Central memory CD4-positive, alpha-beta T cell (primary cell): ENCODE measurements around the gene PTPRJ.

Source experiments
- DNase-seq: peaks from one replicate; pipeline ENCODE4 v3.0.0; 2022

PTPRJ gene

DNA sequence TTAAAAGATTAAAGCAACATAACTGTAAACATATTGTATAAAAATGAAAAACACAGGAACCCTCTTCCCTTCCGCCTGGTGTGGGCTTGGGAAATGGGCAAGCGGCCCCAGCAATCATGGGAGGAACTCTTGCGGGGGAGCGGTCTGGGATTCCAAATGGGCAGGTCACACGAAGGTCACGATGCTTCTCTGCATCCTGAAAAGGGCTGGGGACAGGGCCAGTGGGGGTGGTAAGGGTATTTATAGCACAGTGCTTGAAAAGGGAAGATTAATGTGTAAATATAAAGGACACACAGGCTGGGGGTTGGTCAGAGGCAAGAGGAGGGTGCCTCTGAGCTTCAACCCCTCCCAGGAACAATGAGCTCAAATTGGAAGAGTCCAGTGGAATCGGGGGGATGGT, 189.4 kb downstream of the PTPRJ start:
- DNase-seq: no peak

DNA sequence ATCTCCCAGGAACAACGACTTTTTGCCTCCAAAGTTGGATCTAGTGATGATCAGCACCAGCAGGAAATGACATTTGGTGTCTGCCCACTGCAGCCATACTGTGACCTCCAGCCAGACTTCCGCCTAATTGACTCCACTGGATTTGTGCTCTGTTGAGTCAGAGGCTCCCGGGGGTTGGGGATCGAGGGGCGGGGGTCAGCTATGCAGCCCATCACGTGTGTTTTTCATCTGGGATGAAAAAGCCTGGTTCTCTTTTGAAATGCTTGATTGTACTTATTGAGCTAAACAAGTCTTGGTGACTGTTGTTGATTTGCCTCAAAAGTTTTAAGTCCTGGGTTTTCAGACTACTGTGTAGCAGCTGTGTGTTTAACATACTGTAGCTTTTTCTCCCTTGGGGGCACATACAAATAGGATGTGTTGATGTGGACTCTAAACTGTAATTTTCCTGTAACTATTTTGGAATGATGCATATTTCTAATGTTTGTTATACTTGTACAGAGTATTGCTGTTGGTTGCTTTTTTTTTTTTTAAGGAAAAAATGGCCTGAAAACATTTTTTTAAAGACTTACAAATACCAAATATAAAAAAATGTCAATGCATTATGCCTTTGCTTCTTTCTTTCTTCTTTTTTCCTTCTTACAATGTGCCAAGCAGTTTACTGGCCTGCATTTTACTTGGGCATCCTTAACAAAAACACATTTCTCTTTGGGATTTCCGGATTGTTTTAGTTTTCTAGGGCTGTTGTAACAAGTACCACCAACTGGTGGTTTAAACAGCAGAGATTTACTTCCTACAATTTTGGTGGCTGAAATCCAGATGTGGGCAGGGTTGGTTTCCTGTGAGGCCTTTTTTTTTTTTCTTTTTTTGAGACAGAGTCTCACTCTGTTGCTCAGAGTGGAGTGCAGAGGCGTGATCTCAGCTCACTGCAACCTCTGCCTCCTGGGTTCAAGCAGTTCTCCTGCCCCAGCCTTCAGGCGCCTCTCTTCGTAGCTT, 190.2 kb downstream of the PTPRJ start:
- DNase-seq: no peak

DNA sequence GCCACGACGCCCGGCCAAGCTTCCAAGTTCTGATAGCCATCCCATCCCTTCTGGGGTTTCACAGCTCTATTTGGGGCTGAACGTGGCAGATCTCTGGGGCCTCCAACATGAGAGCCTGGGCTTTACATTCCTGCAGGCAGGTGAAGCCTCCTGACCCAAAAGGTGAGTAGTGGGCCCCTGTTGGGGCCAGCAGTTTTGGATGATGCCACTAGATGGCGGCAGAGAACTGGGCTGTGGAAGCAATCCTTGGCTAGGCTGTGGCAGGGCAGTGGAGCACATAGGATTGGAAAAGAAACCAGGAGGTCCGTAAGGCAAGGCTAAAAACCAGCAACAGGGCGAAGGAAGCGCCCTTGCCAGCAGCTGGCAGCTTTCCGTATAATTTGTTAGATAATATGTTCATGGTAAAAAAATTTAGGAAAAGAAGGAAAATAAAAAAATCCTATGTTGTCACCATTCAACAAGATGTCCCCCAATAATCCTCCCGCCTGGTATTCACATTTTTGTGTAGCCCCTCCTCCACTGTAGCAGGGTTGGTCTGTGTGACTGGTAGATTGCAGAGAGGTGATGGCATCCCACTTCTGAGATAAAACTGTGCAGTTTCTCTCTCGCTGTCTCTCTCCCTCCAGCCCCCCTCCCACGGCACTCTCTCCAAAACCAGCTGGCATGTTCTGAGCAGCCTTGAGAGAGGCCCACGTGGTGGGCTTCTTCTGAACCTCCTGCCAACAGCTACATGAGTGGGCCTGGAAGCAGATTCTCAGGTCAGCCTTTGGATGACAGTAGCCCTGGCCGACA, 192.7 kb downstream of the PTPRJ start:
- peak; percentile 27 for DNase-seq

DNA sequence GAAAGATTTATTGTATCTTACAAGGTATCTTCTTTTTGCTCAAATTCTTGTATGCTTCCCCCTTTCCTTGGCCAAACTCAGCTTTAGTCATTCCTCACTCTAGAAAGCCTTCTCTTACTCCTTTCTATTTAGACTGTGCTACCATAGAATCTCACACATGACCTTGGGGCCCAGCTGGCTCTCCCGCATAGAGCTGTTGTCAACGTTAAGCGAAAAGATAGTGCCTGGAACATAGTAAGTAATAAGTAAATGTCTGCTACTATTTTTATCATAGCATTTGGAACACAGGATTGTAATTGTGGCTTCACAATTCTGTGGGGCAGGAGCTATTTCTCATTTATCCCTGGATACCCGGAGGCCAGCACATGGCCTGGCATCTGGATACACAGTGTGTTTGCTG, 197.3 kb downstream of the PTPRJ start:
- no peak for DNase-seq

DNA sequence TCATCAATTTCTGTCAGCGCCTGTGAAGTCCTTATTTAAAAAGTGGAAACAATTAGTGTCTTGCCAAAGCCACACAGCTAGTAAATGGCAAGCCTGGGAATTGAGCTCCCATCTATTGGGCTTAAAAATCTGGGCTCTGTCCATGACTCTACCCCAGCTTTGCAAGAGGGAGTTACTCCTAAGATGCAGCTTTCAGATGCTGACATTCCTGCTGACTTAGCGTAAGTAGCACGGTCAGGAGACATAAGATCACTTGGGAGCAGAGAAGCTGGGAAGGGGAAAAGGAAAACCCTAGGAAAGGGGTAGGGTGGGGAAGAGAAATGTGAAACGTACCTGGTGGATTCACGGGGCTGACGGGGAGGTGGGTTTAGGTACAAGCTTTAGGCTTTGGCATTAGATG, 200.3 kb downstream of the PTPRJ start:
- DNase-seq: no peak

DNA sequence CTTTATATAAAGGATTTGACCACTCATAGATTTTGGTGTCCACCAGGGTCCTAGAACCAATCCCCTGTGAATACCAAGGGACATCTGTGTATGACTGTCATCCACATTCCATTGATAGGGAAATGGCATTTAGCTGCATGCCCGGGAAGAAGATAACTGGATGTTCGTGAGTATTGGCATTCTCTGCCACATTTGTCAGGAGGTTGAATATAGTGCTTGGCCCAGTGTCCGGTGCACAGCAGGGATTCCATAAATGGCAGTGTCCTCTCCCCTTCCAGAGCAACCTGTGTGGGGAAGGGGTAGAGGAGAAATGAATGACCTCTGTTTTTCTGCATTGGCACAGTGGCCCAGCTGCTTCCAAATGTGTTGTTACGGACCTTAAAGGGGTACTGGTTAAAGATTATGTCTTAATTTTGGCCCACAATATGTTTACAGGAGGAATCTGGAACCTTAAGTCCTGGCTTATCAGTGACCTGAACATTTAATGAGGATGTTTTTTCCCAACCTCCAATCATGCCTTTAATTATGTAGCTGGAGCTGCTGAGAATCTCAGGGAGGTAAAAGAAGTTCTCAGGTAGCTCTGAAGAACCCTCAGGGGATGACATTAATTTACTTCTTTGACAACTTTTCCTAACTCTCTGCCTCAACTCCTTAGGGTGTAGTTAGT, 202.6 kb downstream of the PTPRJ start:
- no peak for DNase-seq

DNA sequence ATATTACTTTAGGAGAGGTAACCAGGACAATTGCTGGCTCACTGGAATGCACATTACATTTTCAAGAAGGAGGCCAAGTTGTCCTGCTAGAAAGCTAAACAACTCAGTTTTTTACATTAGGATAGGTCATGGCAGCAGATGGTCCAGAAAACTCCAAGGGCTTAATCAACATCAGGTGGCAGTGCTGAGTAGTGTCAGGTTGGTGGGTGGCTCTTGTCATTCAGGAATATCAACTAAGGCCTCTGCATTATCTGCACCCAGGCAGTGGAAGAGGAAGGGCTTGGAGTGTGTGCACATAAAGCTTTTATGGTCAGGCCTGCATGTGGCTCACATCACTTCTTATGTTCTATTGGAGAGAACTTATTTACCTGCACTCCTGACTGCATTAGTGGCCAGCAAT, 204.1 kb downstream of the PTPRJ start:
- no peak for DNase-seq

DNA sequence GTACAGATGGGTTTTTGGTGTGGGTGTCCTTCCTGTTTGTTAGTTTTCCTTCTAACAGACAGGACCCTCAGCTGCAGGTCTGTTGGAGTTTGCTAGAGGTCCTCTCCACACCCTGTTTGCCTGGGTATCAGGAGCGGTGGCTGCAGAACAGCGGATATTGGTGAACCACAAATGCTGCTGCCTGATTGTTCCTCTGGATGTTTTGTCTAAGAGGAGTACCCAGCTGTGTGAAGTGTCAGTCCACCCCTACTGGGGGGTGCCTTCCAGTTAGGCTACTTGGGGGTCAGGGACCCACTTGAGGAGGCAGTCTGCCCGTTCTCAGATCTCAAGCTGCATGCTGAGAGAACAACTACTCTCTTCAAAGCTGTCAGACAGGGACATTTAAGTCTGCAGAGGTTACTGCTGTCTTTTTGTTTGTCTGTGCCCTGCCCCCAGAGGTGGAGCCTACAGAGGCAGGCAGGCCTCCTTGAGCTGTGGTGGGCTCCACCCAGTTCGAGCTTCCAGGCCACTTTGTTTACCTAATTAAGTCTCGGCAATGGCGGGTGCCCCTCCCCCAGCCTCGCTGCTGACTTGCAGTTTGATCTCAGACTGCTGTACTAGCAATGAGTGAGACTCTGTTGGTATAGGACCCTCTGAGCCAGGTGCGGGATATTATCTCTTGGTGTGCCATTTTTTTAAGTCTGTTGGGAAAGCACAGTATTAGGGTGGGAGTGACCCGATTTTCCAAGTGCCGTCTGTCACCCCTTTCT, 210.7 kb downstream of the PTPRJ start:
- peak; percentile 56 for DNase-seq

DNA sequence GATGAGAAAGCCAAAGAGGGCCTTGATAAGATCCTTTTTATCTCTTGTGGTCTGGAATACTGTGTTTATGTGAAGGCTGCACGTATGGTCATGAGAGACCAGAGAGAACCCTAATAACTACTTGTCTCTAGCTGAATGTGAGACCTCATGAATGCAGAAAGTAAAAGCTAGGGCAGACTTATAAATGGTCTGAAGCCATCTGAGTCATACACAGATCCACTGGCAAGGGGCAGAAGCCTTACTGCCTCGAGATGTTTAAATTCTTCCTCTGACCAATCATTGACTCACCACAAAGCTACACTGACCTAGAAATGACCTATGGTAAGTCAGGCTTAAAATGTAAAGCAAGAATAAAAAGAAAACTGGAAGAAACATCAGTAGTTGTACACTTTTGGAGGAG, 213.5 kb downstream of the PTPRJ start:
- no peak for DNase-seq

DNA sequence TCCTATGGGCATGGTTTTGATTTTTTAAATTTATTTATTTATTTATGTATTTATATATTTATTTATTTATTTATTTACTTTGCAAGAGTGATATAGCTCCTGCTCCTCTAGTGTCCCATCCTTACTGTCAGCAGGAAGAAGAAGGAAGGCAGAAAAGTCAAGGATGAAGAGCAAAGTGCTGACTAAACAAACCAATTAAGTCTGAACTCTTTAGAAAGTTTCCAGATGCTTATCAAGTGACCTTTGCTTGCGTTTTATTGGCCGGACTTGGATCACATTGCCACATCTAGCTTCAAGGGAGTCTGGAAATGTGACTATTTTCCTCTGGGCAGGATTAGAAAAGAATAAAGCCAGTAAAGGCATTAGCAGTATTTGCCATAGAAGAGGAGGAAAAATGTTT, 227.5 kb downstream of the PTPRJ start:
- DNase-seq: no peak

DNA sequence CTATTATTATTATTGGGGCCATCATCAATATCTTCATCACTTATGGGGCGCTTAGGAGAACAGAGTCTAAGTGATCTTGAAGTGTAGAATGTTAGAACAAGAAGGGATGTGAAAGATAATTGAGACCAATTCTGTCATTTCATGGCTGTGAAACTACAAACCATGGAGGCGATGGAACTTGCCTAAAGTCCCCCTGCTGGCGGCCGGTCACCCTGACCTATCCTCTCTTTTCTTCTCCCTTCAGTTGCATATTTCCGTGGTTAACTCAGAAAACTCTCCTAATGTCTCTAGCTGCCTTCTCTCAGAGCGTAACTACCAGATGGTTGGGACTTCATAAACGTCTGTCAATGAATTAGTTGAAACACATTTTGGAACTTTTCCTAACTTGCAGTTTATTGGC, 229.7 kb downstream of the PTPRJ start:
- DNase-seq: no peak

DNA sequence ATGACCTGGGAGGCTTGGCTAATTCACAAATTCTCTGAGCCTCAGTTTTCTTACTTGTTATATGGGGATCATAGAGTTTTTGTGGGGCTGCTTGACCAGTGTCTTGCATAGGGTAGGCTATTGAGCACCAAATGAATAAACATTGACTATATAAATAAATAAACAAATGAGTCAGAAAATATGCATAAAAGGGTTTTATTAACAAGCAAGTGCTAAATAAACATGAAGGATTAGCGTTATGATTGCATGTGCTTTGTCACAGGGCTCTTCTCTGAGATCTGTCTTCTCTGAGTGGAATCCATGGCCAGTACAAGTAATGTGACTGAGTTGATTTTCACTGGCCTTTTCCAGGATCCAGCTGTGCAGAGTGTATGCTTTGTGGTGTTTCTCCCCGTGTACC, 236.2 kb downstream of the PTPRJ start, which contains the start of gene OR4B1:
OR4B1 (plus strand) TSS at position 301 of the 400 bp plus-strand sequence; CDS start at position 301, 0 bp downstream.
- no peak for DNase-seq
